PC-9 (cell line): ENCODE results near the gene ITPRIPL2. TPM values are rescaled to one million over a fixed set of nuclear protein-coding genes. Genes with fewer than 3 reads are reported as not detected.
A peak's percentile ranks its signal among the peaks of the same experiment; 100 is the strongest.

Experiments used
- BruUV-seq: library from RNA; stranded (reverse); fragments of 400-500 nt; replicated peaks from 2 replicates; lab custom pipeline; 2021; lab: Mats Ljungman, UMichigan
- CTCF ChIA-PET: fragments of 300-600 bp; sonication (Branson Sonifier 250); formaldehyde crosslinking; loops from one replicate; lab custom pipeline; 2022; ENCODE audit warnings: antibody characterized with exemption; lab: Charles Lee
- POLR2A ChIA-PET: fragments of 300-600 bp; sonication (Branson Sonifier 250); formaldehyde crosslinking; loops from one replicate; lab custom pipeline; 2022; ENCODE audit warnings: antibody characterized with exemption; ENCODE audit not compliant: unreplicated experiment; lab: Charles Lee
- DNase-seq, 2 experiments: peaks; one replicate each; pipeline versions ENCODE4 v3.0.0 to v3.0.0-alpha.2; 2015 to 2022; ENCODE audit warnings: mixed read lengths in 1 of 2
- H2AFZ ChIP-seq: fragments of 200-600 bp; sonication (generic); 2 replicates; pipeline ENCODE4 v1.8.1; 2017; ENCODE audit warnings: antibody characterized with exemption
- H3F3A ChIP-seq: fragments of 200-600 bp; sonication (generic); 2 replicates; pipeline ENCODE4 v1.8.1; 2017; ENCODE audit warnings: antibody characterized with exemption, mild to moderate bottlenecking, low read depth; ENCODE audit not compliant: insufficient read depth
- H3K27ac ChIP-seq: fragments of 200-600 bp; sonication (generic); 2 replicates; pipeline ENCODE4 v1.6.1; 2016; ENCODE audit warnings: mixed run types
- H3K27me3 ChIP-seq: fragments of 200-600 bp; sonication (generic); 2 replicates; pipeline ENCODE4 v1.6.1; 2016; ENCODE audit warnings: low read depth, mixed run types; ENCODE audit not compliant: insufficient read depth
- H3K36me3 ChIP-seq: fragments of 200-600 bp; sonication (generic); 2 replicates; pipeline ENCODE4 v1.6.1; 2016; ENCODE audit warnings: low read depth, mixed run types
- H3K4me1 ChIP-seq: fragments of 200-600 bp; sonication (generic); replicated peaks from 2 replicates; pipeline ENCODE4 v1.6.1; 2016; ENCODE audit warnings: mixed run types; ENCODE audit not compliant: insufficient read depth
- H3K4me2 ChIP-seq: fragments of 200-600 bp; sonication (generic); 2 replicates; pipeline ENCODE4 v1.6.1; 2017; ENCODE audit warnings: mixed run types
- H3K4me3 ChIP-seq: fragments of 200-600 bp; sonication (generic); 2 replicates; pipeline ENCODE4 v1.6.1; 2016; ENCODE audit warnings: mixed run types
- H3K79me2 ChIP-seq: fragments of 200-600 bp; sonication (generic); 2 replicates; pipeline ENCODE4 v1.6.1; 2017; ENCODE audit warnings: low read depth, mixed run types
- H3K9me2 ChIP-seq: fragments of 200-600 bp; sonication (generic); 2 replicates; pipeline ENCODE4 v1.8.1; 2017; ENCODE audit warnings: mild to moderate bottlenecking; ENCODE audit not compliant: insufficient read depth
- H3K9me3 ChIP-seq: fragments of 200-600 bp; sonication (generic); 2 replicates; pipeline ENCODE4 v1.8.1; 2016; ENCODE audit warnings: low read depth; ENCODE audit not compliant: insufficient read depth
- H4K20me1 ChIP-seq: fragments of 200-600 bp; sonication (generic); 2 replicates; pipeline ENCODE4 v1.8.1; 2017; ENCODE audit not compliant: insufficient read depth
- CTCF ChIP-seq: fragments of 200-600 bp; sonication (generic); conservative IDR thresholded peaks from 2 replicates; pipeline ENCODE4 v1.6.1; 2017; ENCODE audit warnings: mixed run types, antibody characterized with exemption, mild to moderate bottlenecking, moderate library complexity
- EZH2 ChIP-seq: fragments of 200-600 bp; sonication (generic); IDR thresholded peaks from 2 replicates; pipeline ENCODE4 v1.8.0; 2017; ENCODE audit warnings: antibody characterized with exemption, low read depth
- intact Hi-C: fragments of 100-400 bp; cut with micrococcal nuclease; formaldehyde crosslinking; loops from one replicate; pipeline ENCODE4 v1.10.0; 2022; ENCODE audit not compliant: unreplicated experiment
- total RNA-seq: library from RNA; stranded (reverse); gene quantifications from 2 replicates; pipeline ENCODE4 v1.2.3, GENCODE V29; 2021

ITPRIPL2 gene
- total RNA-seq, 1 experiment from 2014 or later: 117 TPM

- peak overlapping the region; percentile 43; the same call in 1 of the 2 replicates for H3K4me2 ChIP-seq
- no peak for TF ChIP-seq EZH2
- TF ChIP-seq CTCF: no peak
- no peaks in the 10 kb centered on the region; the same call in 1 of the 2 replicates for H3K79me2 ChIP-seq
- H3K27me3 ChIP-seq: no peaks in the 10 kb centered on the region
- no peaks in the 10 kb centered on the region for H4K20me1 ChIP-seq
- H3K9me2 ChIP-seq: no peaks in the 10 kb centered on the region
- no TSS peak for BruUV-seq
- CTCF ChIA-PET: interaction anchor here (0.6 to 1.0 kb wide), 3 partner anchors 11 to 44 kb away, joined by 3 to 6 read pairs (median 5); no protein-coding TSS in a partner anchor
- peak overlapping the region; percentile 49 for H3K27ac ChIP-seq
- H3K36me3 ChIP-seq: no peaks in the 10 kb centered on the region
- POLR2A ChIA-PET: no interaction called here
- DNase-seq: no peak
- H3K4me1 ChIP-seq: peaks cover 56% of the 10 kb centered on the region
- H3K4me3 ChIP-seq: no peak overlapping the region
- no peaks in the 10 kb centered on the region; the same call in 1 of the 2 replicates for H3K9me3 ChIP-seq
- H2AFZ ChIP-seq: no peak overlapping the region
- intact Hi-C loops: no loop called here
- peaks cover 39% of the 10 kb centered on the region for H3F3A ChIP-seq
Measured at GRCh38 chr16:19131825-19132218, 18.1 kb downstream of the ITPRIPL2 start.

- CTCF ChIA-PET: interaction anchor here (0.6 to 1.0 kb wide), 2 partner anchors 13 to 436 kb away, joined by 3 to 5 read pairs; no protein-coding TSS in a partner anchor
- no peak for TF ChIP-seq EZH2
- no peak for TF ChIP-seq CTCF
- H3K36me3 ChIP-seq: no peaks in the 10 kb centered on the region
- POLR2A ChIA-PET: no interaction called here
- intact Hi-C loops: no loop called here
- no peaks in the 10 kb centered on the region for H3K9me3 ChIP-seq
- peaks cover 40% of the 10 kb centered on the region for H3F3A ChIP-seq
- no peaks in the 10 kb centered on the region for H3K9me2 ChIP-seq
- H3K4me2 ChIP-seq: no peak overlapping the region
- no peaks in the 10 kb centered on the region for H4K20me1 ChIP-seq
- no peak overlapping the region for H3K4me3 ChIP-seq
- no TSS peak for BruUV-seq
- peaks cover 60% of the 10 kb centered on the region for H3K4me1 ChIP-seq
- no peaks in the 10 kb centered on the region for H3K27me3 ChIP-seq
- no peak for DNase-seq
- peak overlapping the region; percentile 49; the same call in 1 of the 2 replicates for H3K27ac ChIP-seq
- no peak overlapping the region for H2AFZ ChIP-seq
- H3K79me2 ChIP-seq: no peaks in the 10 kb centered on the region; the same call in 1 of the 2 replicates
Measured at GRCh38 chr16:19132255-19132654, 18.5 kb downstream of the ITPRIPL2 start.

GRCh38 chr16:19132898-19133297, 19.1 kb downstream of the ITPRIPL2 start:
- Histone ChIP-seq H3K9me3 (no peaks in the 10 kb centered on the region), H3K79me2 (no peaks in the 10 kb centered on the region; the same call in 1 of the 2 replicates), H3K4me2 (no peak overlapping the region), H3K36me3 (no peaks in the 10 kb centered on the region), H3K27ac (no peak overlapping the region), H4K20me1 (no peaks in the 10 kb centered on the region), H3K27me3 (no peaks in the 10 kb centered on the region), H2AFZ (no peak overlapping the region), H3F3A (peaks cover 47% of the 10 kb centered on the region), H3K4me3 (no peak overlapping the region), H3K9me2 (no peaks in the 10 kb centered on the region), H3K4me1 (peaks cover 67% of the 10 kb centered on the region)
- DNase-seq: no peak
- CTCF ChIA-PET: interaction anchor here (0.6 to 1.0 kb wide), 2 partner anchors 14 to 436 kb away, joined by 3 to 5 read pairs; no protein-coding TSS in a partner anchor
- BruUV-seq: no TSS peak
- TF ChIP-seq EZH2: no peak
- TF ChIP-seq CTCF: no peak
- POLR2A ChIA-PET: no interaction called here
- intact Hi-C loops: no loop called here
